WERI-Rb-1 (cell line): Measurements from ENCODE around the gene SLC12A7.

Experiments
- DNase-seq: peaks from one replicate; pipeline ENCODE4 v3.0.0-alpha.2; 2020
- H3K27ac ChIP-seq: fragments of 250-450 bp; sonication (Bioruptor Pico); 2 replicates; pipeline ENCODE4 v1.5.1; 2020; ENCODE audit warnings: mild to moderate bottlenecking, moderate library complexity
- H3K27me3 ChIP-seq: fragments of 250-450 bp; sonication (Bioruptor Pico); 2 replicates; pipeline ENCODE4 v1.5.1; 2021; ENCODE audit warnings: mild to moderate bottlenecking, low read depth, moderate library complexity; ENCODE audit not compliant: insufficient read depth, severe bottlenecking
- H3K36me3 ChIP-seq: fragments of 250-450 bp; sonication (Bioruptor Pico); 2 replicates; pipeline ENCODE4 v1.5.1; 2020; ENCODE audit warnings: mild to moderate bottlenecking, moderate library complexity
- H3K4me3 ChIP-seq: 2 replicates; pipeline ENCODE4 v1.5.1; 2011; ENCODE audit warnings: low read depth, mild to moderate bottlenecking, control low read depth, low read length
- H3K9me3 ChIP-seq: fragments of 250-450 bp; sonication (Bioruptor Pico); 2 replicates; pipeline ENCODE4 v1.5.1; 2021; ENCODE audit warnings: mild to moderate bottlenecking, moderate library complexity; ENCODE audit not compliant: severe bottlenecking
- TF ChIP-seq, protein P1 (sequence below): IDR thresholded peaks from 2 replicates; pipeline ENCODE4 v1.5.1; 2011; ENCODE audit warnings: low read depth, mild to moderate bottlenecking, control low read depth, inconsistent platforms, low read length

The SLC12A7 gene

DNA sequence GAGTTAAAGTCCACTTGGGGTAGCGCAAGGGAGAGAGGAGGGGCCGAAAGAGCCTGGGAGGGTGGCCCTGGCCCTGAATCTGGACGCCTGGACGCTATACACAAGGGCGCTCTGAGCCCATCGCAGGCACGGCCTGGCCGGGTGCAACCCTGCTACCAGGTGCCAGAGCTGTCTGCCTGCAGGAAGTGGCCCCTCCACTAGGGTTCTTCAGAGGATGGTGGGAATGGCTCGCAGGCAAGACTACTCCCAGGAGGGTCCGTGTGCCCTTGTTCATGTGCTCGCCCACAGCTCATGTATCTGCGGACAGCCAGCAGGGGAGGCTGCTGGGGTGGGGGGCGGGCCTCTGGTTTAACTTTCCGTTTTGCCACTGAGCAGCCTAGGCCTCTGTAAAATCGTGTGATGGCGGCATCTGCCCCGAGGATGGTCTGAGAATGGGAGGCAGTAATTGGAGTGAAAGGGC lies 104.6 kb downstream of the SLC12A7 start:
- Histone ChIP-seq H3K27ac (no peak overlapping the region), H3K4me3 (no peak overlapping the region), H3K9me3 (no peaks in the 10 kb centered on the region), H3K27me3 (peaks cover 11% of the 10 kb centered on the region), H3K36me3 (no peaks in the 10 kb centered on the region)
- TF ChIP-seq, protein P1, sequence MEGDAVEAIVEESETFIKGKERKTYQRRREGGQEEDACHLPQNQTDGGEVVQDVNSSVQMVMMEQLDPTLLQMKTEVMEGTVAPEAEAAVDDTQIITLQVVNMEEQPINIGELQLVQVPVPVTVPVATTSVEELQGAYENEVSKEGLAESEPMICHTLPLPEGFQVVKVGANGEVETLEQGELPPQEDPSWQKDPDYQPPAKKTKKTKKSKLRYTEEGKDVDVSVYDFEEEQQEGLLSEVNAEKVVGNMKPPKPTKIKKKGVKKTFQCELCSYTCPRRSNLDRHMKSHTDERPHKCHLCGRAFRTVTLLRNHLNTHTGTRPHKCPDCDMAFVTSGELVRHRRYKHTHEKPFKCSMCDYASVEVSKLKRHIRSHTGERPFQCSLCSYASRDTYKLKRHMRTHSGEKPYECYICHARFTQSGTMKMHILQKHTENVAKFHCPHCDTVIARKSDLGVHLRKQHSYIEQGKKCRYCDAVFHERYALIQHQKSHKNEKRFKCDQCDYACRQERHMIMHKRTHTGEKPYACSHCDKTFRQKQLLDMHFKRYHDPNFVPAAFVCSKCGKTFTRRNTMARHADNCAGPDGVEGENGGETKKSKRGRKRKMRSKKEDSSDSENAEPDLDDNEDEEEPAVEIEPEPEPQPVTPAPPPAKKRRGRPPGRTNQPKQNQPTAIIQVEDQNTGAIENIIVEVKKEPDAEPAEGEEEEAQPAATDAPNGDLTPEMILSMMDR, result no peak; the same call in 1 of the 2 replicates
- peak; percentile 30 for DNase-seq

DNA sequence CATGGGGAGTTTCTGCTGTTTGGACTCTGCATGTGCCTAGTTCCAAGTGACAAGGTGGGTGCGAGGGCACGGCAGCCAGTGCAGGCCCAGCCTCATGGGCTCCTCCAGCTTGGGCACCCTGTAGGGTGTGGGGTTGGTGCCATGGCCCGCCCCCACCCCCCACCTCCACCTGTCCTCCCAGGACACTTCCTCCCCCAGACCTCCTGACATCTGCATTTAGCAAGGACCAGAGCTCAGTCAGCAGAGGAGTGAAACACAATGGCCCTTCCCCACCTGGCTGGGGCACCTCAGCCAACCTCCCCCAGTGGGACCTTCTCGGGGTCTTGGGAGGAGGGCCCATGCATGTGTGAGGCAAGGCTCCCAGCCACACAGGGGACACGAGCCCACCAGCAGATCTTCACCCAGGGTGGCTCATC lies 105.2 kb downstream of the SLC12A7 start:
- H3K9me3 ChIP-seq, result no peaks in the 10 kb centered on the region
- no peaks in the 10 kb centered on the region for H3K36me3 ChIP-seq
- peak; percentile 7 for DNase-seq
- H3K27ac ChIP-seq, result no peak overlapping the region
- no peak overlapping the region for H3K4me3 ChIP-seq
- TF ChIP-seq, protein P1, result no peak
- peaks cover 11% of the 10 kb centered on the region for H3K27me3 ChIP-seq

DNA sequence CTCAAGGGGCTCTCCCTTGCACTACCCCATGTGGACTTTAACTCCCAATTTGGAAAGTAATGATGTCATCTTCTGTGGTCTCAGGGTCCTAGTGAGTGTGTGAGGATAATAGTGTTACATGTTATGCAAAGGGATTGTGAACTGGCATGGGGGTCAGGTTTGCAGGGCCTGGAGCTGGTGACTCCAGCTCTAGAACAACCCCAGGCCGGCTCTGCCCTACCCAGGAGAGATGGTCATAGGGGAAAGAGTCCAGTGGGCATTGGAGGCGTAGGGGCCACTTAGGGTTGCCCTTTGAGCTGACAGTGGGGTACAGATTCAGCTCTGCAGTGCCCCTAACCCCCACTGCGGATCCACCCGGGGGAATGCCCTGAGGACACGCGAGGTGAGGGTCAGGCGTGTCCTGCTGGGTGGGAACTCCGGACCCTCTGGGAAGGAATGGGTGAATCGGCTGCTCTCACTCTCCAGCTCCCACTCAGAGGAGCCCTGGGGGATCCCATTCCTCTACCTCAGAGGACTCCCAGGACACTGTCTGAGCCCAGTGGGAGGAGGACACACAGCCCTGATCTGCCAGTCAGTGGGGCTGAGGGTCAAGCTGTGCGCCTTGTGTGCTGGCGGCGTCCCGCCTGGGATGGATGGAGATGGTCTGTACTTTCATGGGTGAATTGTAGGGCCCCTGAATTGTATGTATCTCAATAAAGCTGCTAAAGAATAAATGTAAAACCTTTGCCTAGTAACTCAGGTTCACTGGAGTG lies 105.8 kb downstream of the SLC12A7 start:
- Histone ChIP-seq H3K27me3 (peaks cover 11% of the 10 kb centered on the region), H3K9me3 (no peaks in the 10 kb centered on the region), H3K27ac (no peak overlapping the region), H3K36me3 (no peaks in the 10 kb centered on the region), H3K4me3 (no peak overlapping the region)
- DNase-seq, result peak; percentile 8
- TF ChIP-seq, protein P1, result no peak

DNA sequence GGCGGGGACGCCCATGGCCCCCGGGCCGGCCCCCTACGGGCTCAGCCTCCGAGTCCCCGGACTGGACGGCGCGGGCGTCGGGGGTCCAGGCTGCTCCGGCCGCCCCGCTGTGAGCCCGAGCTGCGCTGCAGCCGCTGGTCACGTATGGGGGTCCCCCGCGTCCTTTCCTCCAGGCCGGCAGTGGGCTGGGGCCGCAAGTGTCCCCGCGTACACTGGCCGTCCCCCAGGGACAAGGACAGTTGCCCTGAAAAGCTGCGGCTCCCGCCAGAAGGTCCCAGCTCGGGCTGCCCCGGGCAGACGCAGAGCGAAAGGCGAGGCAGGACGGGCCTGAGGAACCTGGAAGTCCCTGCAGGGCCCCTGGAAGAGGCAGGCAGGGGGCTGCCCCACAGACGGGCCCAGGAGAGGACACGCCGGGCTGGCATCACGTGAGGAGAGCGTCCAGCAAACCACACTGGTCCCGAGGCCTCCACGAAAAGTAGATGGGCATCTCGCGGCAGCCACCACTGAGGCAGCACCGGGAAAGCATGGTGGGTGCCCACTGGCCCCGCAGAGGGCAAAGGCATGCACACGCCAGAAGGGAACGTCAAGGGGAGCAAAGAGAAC lies 106.5 kb downstream of the SLC12A7 start:
- Histone ChIP-seq H3K4me3 (peak overlapping the region; percentile 49), H3K27ac (no peak overlapping the region)
- DNase-seq, result peak; percentile 12

DNA sequence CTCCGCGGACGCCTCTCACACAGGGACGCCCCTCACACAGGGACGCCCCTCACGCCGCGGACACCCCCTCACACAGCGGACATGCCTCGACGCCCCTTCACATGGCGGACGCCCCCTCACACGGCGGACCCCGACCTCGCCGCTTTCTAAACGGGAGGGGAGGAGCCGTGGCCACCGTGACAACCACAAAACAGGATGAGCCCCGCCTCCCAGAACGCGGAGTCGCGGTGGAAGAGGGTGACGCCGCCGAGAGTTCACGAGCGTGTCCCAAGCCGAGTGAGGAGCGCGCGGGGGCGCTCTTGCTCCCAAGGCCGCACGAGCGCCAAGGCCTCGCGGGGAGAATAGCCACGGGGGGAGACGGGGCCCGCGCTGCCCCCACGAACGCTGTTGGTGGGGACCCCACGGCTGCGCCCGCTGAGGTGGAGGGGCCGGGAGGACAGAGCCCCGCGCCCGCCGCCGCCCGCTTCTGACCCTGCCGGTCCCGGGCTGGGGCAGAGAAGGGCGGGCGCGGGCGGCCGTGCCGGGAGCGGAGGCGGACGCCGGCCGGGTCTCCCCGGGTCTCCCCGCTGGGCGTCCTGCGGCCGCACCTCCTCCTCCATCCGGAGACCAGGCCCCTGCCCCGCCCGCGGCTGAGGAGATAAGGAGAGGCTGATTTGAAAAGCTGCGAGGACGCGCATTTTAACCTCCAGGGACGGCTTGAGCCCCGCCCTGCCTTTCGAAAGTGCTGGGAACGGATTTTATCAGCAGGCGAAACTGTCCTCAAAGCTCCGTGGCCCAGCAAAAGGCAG lies 107.2 kb downstream of the SLC12A7 start:
- Histone ChIP-seq H3K4me3 (peak overlapping the region; percentile 49), H3K36me3 (no peaks in the 10 kb centered on the region), H3K9me3 (no peaks in the 10 kb centered on the region), H3K27me3 (peaks cover 5% of the 10 kb centered on the region), H3K27ac (peak overlapping the region; percentile 21)
- TF ChIP-seq, protein P1, result peak; percentile 85
- peak; percentile 79 for DNase-seq

More for the DNA sequence above, 106.5 kb downstream of the SLC12A7 start:
- Histone ChIP-seq H3K27me3 (peaks cover 10% of the 10 kb centered on the region), H3K9me3 (no peaks in the 10 kb centered on the region), H3K36me3 (no peaks in the 10 kb centered on the region)
- TF ChIP-seq, protein P1, result no peak
